Ascending aorta (tissue), 2 donors: ENCODE data around the gene DNMT3A. TPM values are rescaled to one million over a fixed set of nuclear protein-coding genes. Genes with fewer than 3 reads are reported as not detected.
A peak's percentile ranks its signal among the peaks of the same experiment; 100 is the strongest.

Source experiments
- DNase-seq, 2 donors: peaks; one replicate each; pipeline ENCODE4 v3.0.0-alpha.2; 2019; ENCODE audit warnings: low spot score in 2 of 2
- H3K27ac ChIP-seq, 2 donors: fragments of 200-600 bp; sonication (generic); one replicate each; pipeline ENCODE4 v1.5.1; 2016 to 2017; ENCODE audit warnings: mild to moderate bottlenecking in 1 of 2
- H3K27me3 ChIP-seq: fragments of 200-600 bp; sonication (generic); one replicate; pipeline ENCODE4 v1.5.1; 2017
- H3K36me3 ChIP-seq, 2 donors: fragments of 200-600 bp; sonication (generic); one replicate each; pipeline ENCODE4 v1.5.1; 2016
- H3K4me1 ChIP-seq, 2 donors: fragments of 200-600 bp; sonication (generic); one replicate each; pipeline ENCODE4 v1.5.1; 2016 to 2017; ENCODE audit warnings: mild to moderate bottlenecking in 1 of 2
- H3K4me3 ChIP-seq, 2 donors: fragments of 200-600 bp; sonication (generic); one replicate each; pipeline ENCODE4 v1.5.1; 2016 to 2017; ENCODE audit warnings: mild to moderate bottlenecking in 1 of 2
- H3K9me3 ChIP-seq, 2 donors: fragments of 200-600 bp; sonication (generic); one replicate each; pipeline ENCODE4 v1.5.1; 2016
- CTCF ChIP-seq, 3 experiments: fragments of 200-600 bp in 2 of 3; fragments of 450-650 bp in 1 of 3; sonication (generic) in 2 of 3; IDR thresholded peaks; one replicate each; pipeline ENCODE4 v1.5.1; 2016 to 2019; ENCODE audit warnings: antibody characterized with exemption in 3 of 3, mild to moderate bottlenecking in 1 of 3, moderate library complexity in 1 of 3
- intact Hi-C: fragments of 100-400 bp; cut with DNase I; formaldehyde crosslinking; loops from one replicate; pipeline ENCODE4 v1.15.1; 2023
- total RNA-seq: library from RNA; depleted of rRNA; stranded (reverse); fragments of >200 nt; gene quantifications from one replicate; pipeline ENCODE4 v1.1.0, GENCODE V29; 2016

DNMT3A gene
- total RNA-seq, 1 donor from 2014 or later = 33.6 TPM

- H3K27me3 ChIP-seq = no peaks in the 10 kb centered on the region
- H3K4me1 ChIP-seq = no peaks in the 10 kb centered on the region
- TF ChIP-seq CTCF (IDR thresholded peaks at IDR 0.05) = no peak
- intact Hi-C loops = loop anchor here (1.0 to 5.0 kb wide), 4 partner anchors 15 to 311 kb away; partner anchors contain the start of gene DTNB
- peak overlapping the region; percentile 43 to 59 for H3K4me3 ChIP-seq
- H3K27ac ChIP-seq = no peak overlapping the region
- no peaks in the 10 kb centered on the region for H3K36me3 ChIP-seq
- DNase-seq = no peak
- no peaks in the 10 kb centered on the region for H3K9me3 ChIP-seq
Observed at GRCh38 chr2:25361261-25362048, 19.7 kb upstream of the DNMT3A start.

GRCh38 chr2:25358836-25359235 is 17.1 kb upstream of the DNMT3A start:
- no peak for DNase-seq

GRCh38 chr2:25358249-25358815 is 16.6 kb upstream of the DNMT3A start:
- DNase-seq = no peak
- H3K27ac ChIP-seq = no peak overlapping the region
- intact Hi-C loops = no loop called here

More at GRCh38 chr2:25358836-25359235, 17.1 kb upstream of the DNMT3A start:
- no peak overlapping the region for H3K4me3 ChIP-seq
- no peak overlapping the region for H3K27ac ChIP-seq
- no peaks in the 10 kb centered on the region for H3K27me3 ChIP-seq
- no peaks in the 10 kb centered on the region for H3K4me1 ChIP-seq
- no peaks in the 10 kb centered on the region for H3K36me3 ChIP-seq
- H3K9me3 ChIP-seq = no peaks in the 10 kb centered on the region
- intact Hi-C loops = no loop called here
- no peak for TF ChIP-seq CTCF (IDR thresholded peaks at IDR 0.05)

GRCh38 chr2:25356088-25356487 is 14.4 kb upstream of the DNMT3A start:
- intact Hi-C loops = no loop called here
- DNase-seq = no peak
- no peaks in the 10 kb centered on the region for H3K27me3 ChIP-seq
- no peaks in the 10 kb centered on the region for H3K4me1 ChIP-seq
- no peak overlapping the region for H3K27ac ChIP-seq
- no peaks in the 10 kb centered on the region for H3K9me3 ChIP-seq
- no peak for TF ChIP-seq CTCF (IDR thresholded peaks at IDR 0.05)
- no peak overlapping the region for H3K4me3 ChIP-seq
- H3K36me3 ChIP-seq = no peaks in the 10 kb centered on the region

More at GRCh38 chr2:25358249-25358815, 16.6 kb upstream of the DNMT3A start:
- Histone ChIP-seq H3K4me1 (no peaks in the 10 kb centered on the region), H3K36me3 (no peaks in the 10 kb centered on the region), H3K9me3 (no peaks in the 10 kb centered on the region), H3K27me3 (no peaks in the 10 kb centered on the region), H3K4me3 (no peak overlapping the region)
- no peak for TF ChIP-seq CTCF (IDR thresholded peaks at IDR 0.05)

GRCh38 chr2:25355270-25355669 is 13.5 kb upstream of the DNMT3A start:
- intact Hi-C loops = no loop called here
- Histone ChIP-seq H3K4me1 (no peaks in the 10 kb centered on the region), H3K27me3 (no peaks in the 10 kb centered on the region), H3K27ac (no peak overlapping the region), H3K36me3 (no peaks in the 10 kb centered on the region), H3K4me3 (no peak overlapping the region), H3K9me3 (no peaks in the 10 kb centered on the region)
- no peak for TF ChIP-seq CTCF (IDR thresholded peaks at IDR 0.05)
- no peak for DNase-seq
